Thyroid gland (tissue), 4 donors: ENCODE measurements around the gene AMZ2.

Source experiments
- CTCF ChIP-seq, 6 experiments: fragments of 200-600 bp in 3 of 6; fragments of 450-650 bp in 3 of 6; sonication (generic) in 3 of 6; IDR thresholded peaks; one replicate each; pipeline ENCODE4 v1.5.1; 2016 to 2019; ENCODE audit warnings: antibody characterized with exemption in 6 of 6, mild to moderate bottlenecking in 2 of 6, inconsistent platforms in 1 of 6, moderate library complexity in 1 of 6
- POLR2A ChIP-seq, 2 donors: fragments of 450-650 bp; IDR thresholded peaks; one replicate each; pipeline ENCODE4 v1.6.1; 2017; ENCODE audit warnings: antibody characterized with exemption in 2 of 2, mild to moderate bottlenecking in 2 of 2, moderate library complexity in 1 of 2

DNA sequence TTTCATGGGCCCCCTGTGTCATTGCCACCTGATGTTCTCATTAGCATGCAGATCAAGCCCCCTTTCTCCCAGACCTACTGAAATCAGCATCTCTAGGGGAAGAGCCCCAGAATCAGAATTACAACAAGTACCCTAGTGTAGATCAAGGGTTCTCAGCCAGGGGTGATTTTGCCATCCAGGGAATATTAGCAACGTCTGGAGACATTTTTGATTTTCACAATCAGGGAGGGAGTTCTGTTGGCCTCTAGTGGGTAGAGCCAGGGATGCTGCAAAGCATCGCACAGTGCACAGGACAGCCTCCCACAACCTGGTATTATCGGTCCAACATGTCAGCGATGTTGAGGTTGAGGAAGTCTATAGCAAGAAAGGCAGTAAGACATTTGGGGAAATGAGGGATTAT is 7.3 kb downstream of the AMZ2 start:
- TF ChIP-seq CTCF (IDR thresholded peaks at IDR 0.05) (no peak), POLR2A (IDR thresholded peaks at IDR 0.05) (no peak)
